Epithelial cell of esophagus (primary cell): Measurements from ENCODE around the gene RBBP7.
"Not testable (repeated sequence)": the region's sequence is repeated elsewhere in the genome, so short reads cannot be mapped to it uniquely, and the experiment has no call there.

Experiments
- DNase-seq: peaks from one replicate; pipeline ENCODE4 v3.0.0; 2010; ENCODE audit warnings: low read depth
- H3K4me3 ChIP-seq: 2 replicates; pipeline ENCODE4 v1.5.1; 2011; ENCODE audit warnings: mild to moderate bottlenecking, low read length, control low read depth
- TF ChIP-seq, protein P1 (sequence below): IDR thresholded peaks from 2 replicates; pipeline ENCODE4 v1.5.1; 2011; ENCODE audit warnings: low read depth, mild to moderate bottlenecking, low read length, control low read depth, inconsistent platforms; ENCODE audit not compliant: insufficient read depth; ENCODE audit errors: missing control alignments

Gene RBBP7

DNA sequence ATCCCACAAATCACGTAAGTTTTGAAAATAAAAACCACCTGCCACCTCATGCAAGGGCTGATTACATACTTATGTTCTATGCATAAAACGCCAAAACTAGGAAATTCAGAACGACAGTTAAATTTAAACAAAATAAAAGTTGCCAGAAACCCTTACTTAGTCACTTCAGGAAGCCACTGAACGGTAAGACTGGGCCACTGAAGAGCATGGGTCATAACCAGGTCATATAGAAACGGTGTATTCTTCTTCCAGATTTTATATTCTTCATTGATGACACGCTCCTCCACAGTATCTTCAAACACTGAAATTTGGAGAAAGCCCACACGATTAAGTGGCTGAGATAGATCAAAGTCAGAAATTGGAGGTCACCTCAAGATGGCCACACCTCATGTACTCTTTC lies 1.2 kb downstream of the RBBP7 start:
- no peak for DNase-seq
- peak overlapping the region; percentile 64 for H3K4me3 ChIP-seq
- TF ChIP-seq, protein P1, sequence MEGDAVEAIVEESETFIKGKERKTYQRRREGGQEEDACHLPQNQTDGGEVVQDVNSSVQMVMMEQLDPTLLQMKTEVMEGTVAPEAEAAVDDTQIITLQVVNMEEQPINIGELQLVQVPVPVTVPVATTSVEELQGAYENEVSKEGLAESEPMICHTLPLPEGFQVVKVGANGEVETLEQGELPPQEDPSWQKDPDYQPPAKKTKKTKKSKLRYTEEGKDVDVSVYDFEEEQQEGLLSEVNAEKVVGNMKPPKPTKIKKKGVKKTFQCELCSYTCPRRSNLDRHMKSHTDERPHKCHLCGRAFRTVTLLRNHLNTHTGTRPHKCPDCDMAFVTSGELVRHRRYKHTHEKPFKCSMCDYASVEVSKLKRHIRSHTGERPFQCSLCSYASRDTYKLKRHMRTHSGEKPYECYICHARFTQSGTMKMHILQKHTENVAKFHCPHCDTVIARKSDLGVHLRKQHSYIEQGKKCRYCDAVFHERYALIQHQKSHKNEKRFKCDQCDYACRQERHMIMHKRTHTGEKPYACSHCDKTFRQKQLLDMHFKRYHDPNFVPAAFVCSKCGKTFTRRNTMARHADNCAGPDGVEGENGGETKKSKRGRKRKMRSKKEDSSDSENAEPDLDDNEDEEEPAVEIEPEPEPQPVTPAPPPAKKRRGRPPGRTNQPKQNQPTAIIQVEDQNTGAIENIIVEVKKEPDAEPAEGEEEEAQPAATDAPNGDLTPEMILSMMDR, result no peak

- TF ChIP-seq, protein P1, result no peak
- no peak for DNase-seq
- no peak overlapping the region for H3K4me3 ChIP-seq
Measured at GRCh38 chrX:16867947-16868346, 2.2 kb downstream of the RBBP7 start.

- DNase-seq, result no peak
- H3K4me3 ChIP-seq, result no peak overlapping the region
- TF ChIP-seq, protein P1, result no peak
Measured at GRCh38 chrX:16862829-16863228, 7.3 kb downstream of the RBBP7 start.

DNA sequence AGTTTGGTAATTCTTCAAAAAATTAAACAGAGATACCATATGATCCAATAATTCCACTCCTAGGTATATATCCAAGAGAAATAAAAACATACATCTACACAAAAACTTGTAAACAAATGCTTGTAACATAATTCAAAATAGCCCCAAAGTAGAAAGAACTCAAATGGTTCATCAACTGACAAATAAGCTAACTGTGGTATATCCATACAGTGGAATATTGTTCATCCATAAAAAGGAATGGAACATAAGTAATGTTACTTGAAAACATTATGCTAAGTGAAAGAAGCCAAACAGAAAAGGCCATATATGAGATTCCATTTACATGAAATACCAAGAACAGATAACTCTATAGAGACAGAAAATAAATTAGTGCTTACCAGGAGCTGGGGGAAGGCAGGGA lies 13.4 kb downstream of the RBBP7 start:
- no peak for DNase-seq
- H3K4me3 ChIP-seq, result no peak overlapping the region
- TF ChIP-seq, protein P1, result no peak

DNA sequence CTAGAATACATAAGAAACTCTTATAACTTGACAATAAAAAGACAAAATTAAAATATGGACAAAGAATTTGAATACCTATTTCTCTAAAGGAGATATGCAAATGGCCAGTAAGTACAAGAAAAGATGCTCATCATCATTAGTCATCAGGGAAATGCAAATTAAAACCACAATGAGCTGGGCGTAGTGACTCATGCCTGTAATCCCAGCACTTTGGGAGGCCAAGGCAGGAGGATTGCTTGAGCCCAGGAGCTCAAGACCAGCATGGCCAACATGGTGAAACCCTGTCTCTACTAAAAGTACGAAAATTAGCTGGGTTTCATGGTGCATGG lies 14.1 kb downstream of the RBBP7 start:
- DNase-seq, result peak; percentile 67

GRCh38 chrX:16855363-16856075 lies 14.6 kb downstream of the RBBP7 start:
- no peak for DNase-seq
- no peak overlapping the region for H3K4me3 ChIP-seq
- TF ChIP-seq, protein P1, result no peak

More for the DNA sequence above, 14.1 kb downstream of the RBBP7 start:
- H3K4me3 ChIP-seq, result not testable (repeated sequence)

- TF ChIP-seq, protein P1, result no peak
- no peak for DNase-seq
Measured at GRCh38 chrX:16853537-16853936, 16.6 kb downstream of the RBBP7 start.

More at GRCh38 chrX:16853537-16853936, 16.6 kb downstream of the RBBP7 start:
- no peak overlapping the region for H3K4me3 ChIP-seq
